Activated CD4-positive, alpha-beta memory T cell treated with anti-CD3 and anti-CD28 coated beads for 36 hours (primary cell): Measurements from ENCODE around the gene ITIH2. TPM values are rescaled to one million over a fixed set of nuclear protein-coding genes. Genes with fewer than 3 reads are reported as not detected.
"Not testable (repeated sequence)": the region's sequence is repeated elsewhere in the genome, so short reads cannot be mapped to it uniquely, and the experiment has no call there.

ENCODE experiments used
- CTCF ChIA-PET: fragments of 350-600 bp; sonication (Branson Sonifier 250); formaldehyde crosslinking; loops from one replicate; lab custom pipeline; 2021; ENCODE audit warnings: antibody characterized with exemption, inconsistent platforms; lab: Charles Lee
- POLR2A ChIA-PET: fragments of 350-600 bp; sonication (Branson Sonifier 250); formaldehyde crosslinking; loops from one replicate; lab custom pipeline; 2021; ENCODE audit warnings: antibody characterized with exemption; lab: Charles Lee
- DNase-seq: peaks from one replicate; pipeline ENCODE4 v3.0.0-alpha.2; 2020
- H3K27ac Mint-ChIP-seq: one replicate; pipeline ENCODE4 v1.8.0; 2021; ENCODE audit warnings: mixed read lengths
- H3K27me3 Mint-ChIP-seq: one replicate; pipeline ENCODE4 v1.8.0; 2021; ENCODE audit warnings: mixed read lengths
- H3K36me3 Mint-ChIP-seq: one replicate; pipeline ENCODE4 v1.8.0; 2021; ENCODE audit warnings: mixed read lengths
- H3K4me1 Mint-ChIP-seq: one replicate; pipeline ENCODE4 v1.8.0; 2021; ENCODE audit warnings: low read depth, mixed read lengths
- H3K4me3 Mint-ChIP-seq: one replicate; pipeline ENCODE4 v1.8.0; 2021; ENCODE audit warnings: mild to moderate bottlenecking, mixed read lengths
- H3K9me3 Mint-ChIP-seq: one replicate; pipeline ENCODE4 v1.8.0; 2021; ENCODE audit warnings: mixed read lengths
- intact Hi-C: fragments of 100-400 bp; cut with micrococcal nuclease; formaldehyde crosslinking; loops from one replicate; pipeline ENCODE4 v1.15.1; 2023
- total RNA-seq, 2 experiments: library from RNA; stranded (reverse); gene quantifications; one replicate each; pipeline ENCODE4 v1.2.3, GENCODE V29; 2021

Gene ITIH2
- total RNA-seq, 2 experiments from 2014 or later: not detected

- H3K36me3 Mint-ChIP-seq: no peaks in the 10 kb centered on the region
- H3K27ac Mint-ChIP-seq: no peak overlapping the region
- intact Hi-C loops: no loop called here
- no peaks in the 10 kb centered on the region for H3K9me3 Mint-ChIP-seq
- CTCF ChIA-PET: no interaction called here
- peaks cover 3% of the 10 kb centered on the region for H3K4me1 Mint-ChIP-seq
- H3K27me3 Mint-ChIP-seq: peaks cover 38% of the 10 kb centered on the region
- POLR2A ChIA-PET: no interaction called here
- DNase-seq: no peak
- H3K4me3 Mint-ChIP-seq: no peak overlapping the region
Measured at GRCh38 chr10:7672341-7673134, 30.6 kb upstream of the ITIH2 start.

DNA sequence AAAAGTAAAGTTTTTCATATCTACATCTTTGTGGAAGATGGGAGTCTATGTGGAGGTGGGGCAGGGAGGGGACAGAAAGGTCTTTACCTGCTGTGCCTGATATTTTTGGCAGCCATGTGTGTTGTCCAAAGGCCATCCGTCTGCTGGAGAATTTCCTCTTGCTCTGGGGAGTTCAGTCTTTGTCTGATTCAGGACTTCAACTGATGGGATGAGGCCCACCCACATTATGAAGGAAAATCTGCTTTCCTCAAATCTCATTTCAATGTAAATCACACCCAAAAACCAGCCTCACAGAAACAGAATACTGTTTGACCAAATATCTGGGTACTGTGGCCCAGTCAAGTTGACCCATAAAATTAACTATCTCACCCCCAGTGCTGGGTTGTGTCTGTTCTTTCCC, 23.9 kb upstream of the ITIH2 start:
- Mint-ChIP-seq H3K27ac (no peak overlapping the region), H3K27me3 (peaks cover 23% of the 10 kb centered on the region), H3K36me3 (no peaks in the 10 kb centered on the region), H3K4me3 (no peak overlapping the region), H3K4me1 (no peaks in the 10 kb centered on the region), H3K9me3 (no peaks in the 10 kb centered on the region)
- POLR2A ChIA-PET: no interaction called here
- intact Hi-C loops: no loop called here
- no peak for DNase-seq
- CTCF ChIA-PET: no interaction called here

GRCh38 chr10:7680078-7680477, 23.0 kb upstream of the ITIH2 start:
- intact Hi-C loops: loop anchor here (10.0 kb wide), 2 partner anchors 265 to 755 kb away; partner anchors contain the start of gene SFMBT2
- CTCF ChIA-PET: interaction anchor here (1.1 kb wide), 1 partner anchor 12 kb away, joined by 3 read pairs; no protein-coding TSS in a partner anchor

GRCh38 chr10:7686351-7687171, 16.6 kb upstream of the ITIH2 start:
- Mint-ChIP-seq H3K36me3 (peaks cover 3% of the 10 kb centered on the region), H3K4me3 (no peak overlapping the region), H3K4me1 (peaks cover 14% of the 10 kb centered on the region), H3K9me3 (peaks cover 19% of the 10 kb centered on the region), H3K27me3 (peaks cover 15% of the 10 kb centered on the region), H3K27ac (no peak overlapping the region)
- no peak for DNase-seq
- CTCF ChIA-PET: interaction anchor here (0.6 to 7.8 kb wide), 36 partner anchors 9 to 1617 kb away, joined by 3 to 150 read pairs (median 4); partner anchors contain the start of genes ATP5F1C, ITIH2 and KIN
- intact Hi-C loops: loop anchor here (1.0 to 10.0 kb wide), 4 partner anchors 161 to 1616 kb away; partner anchors contain the start of gene SFMBT2
- POLR2A ChIA-PET: interaction anchor here (1.0 kb wide), 1 partner anchor 161 kb away, joined by 3 read pairs; no protein-coding TSS in a partner anchor

More at GRCh38 chr10:7680078-7680477, 23.0 kb upstream of the ITIH2 start:
- H3K9me3 Mint-ChIP-seq, H3K4me1 Mint-ChIP-seq, H3K4me3 Mint-ChIP-seq, H3K27ac Mint-ChIP-seq, POLR2A ChIA-PET, H3K36me3 Mint-ChIP-seq: not testable (repeated sequence)
- DNase-seq: peak; percentile 15
- H3K27me3 Mint-ChIP-seq: peaks cover 21% of the 10 kb centered on the region

GRCh38 chr10:7687228-7687907, 15.7 kb upstream of the ITIH2 start:
- CTCF ChIA-PET: interaction anchor here (0.6 to 7.8 kb wide), 40 partner anchors 8 to 1616 kb away, joined by 3 to 150 read pairs (median 4); partner anchors contain the start of genes ATP5F1C, ITIH2 and KIN
- no peak overlapping the region for H3K4me3 Mint-ChIP-seq
- H3K9me3 Mint-ChIP-seq: peaks cover 27% of the 10 kb centered on the region
- H3K4me1 Mint-ChIP-seq: peaks cover 15% of the 10 kb centered on the region
- H3K27me3 Mint-ChIP-seq: peaks cover 15% of the 10 kb centered on the region
- no peak overlapping the region for H3K27ac Mint-ChIP-seq
- peaks cover 3% of the 10 kb centered on the region for H3K36me3 Mint-ChIP-seq
- intact Hi-C loops: loop anchor here (1.0 to 10.0 kb wide), 4 partner anchors 162 to 1615 kb away; partner anchors contain the start of gene SFMBT2
- POLR2A ChIA-PET: interaction anchor here (1.0 kb wide), 1 partner anchor 162 kb away, joined by 3 read pairs; no protein-coding TSS in a partner anchor
- DNase-seq: peak; percentile 86

- intact Hi-C loops: loop anchor here (5.0 to 10.0 kb wide), 3 partner anchors 275 to 1613 kb away; partner anchors contain the start of gene SFMBT2
- Mint-ChIP-seq H3K4me1 (peaks cover 15% of the 10 kb centered on the region), H3K4me3 (no peak overlapping the region), H3K9me3 (peaks cover 34% of the 10 kb centered on the region), H3K36me3 (peaks cover 3% of the 10 kb centered on the region), H3K27ac (no peak overlapping the region), H3K27me3 (peaks cover 7% of the 10 kb centered on the region)
- ChIA-PET CTCF (interaction anchor here (0.7 to 7.8 kb wide), 2 partner anchors 20 to 165 kb away, joined by 4 to 150 read pairs; no protein-coding TSS in a partner anchor), POLR2A (no interaction called here)
- no peak for DNase-seq
Measured at GRCh38 chr10:7689591-7689990, 13.5 kb upstream of the ITIH2 start.

GRCh38 chr10:7690885-7691597, 12.1 kb upstream of the ITIH2 start:
- H3K9me3 Mint-ChIP-seq: peaks cover 32% of the 10 kb centered on the region
- H3K27ac Mint-ChIP-seq, POLR2A ChIA-PET, H3K36me3 Mint-ChIP-seq, intact Hi-C loops, H3K4me3 Mint-ChIP-seq, H3K27me3 Mint-ChIP-seq: not testable (repeated sequence)
- CTCF ChIA-PET: interaction anchor here (0.6 to 0.7 kb wide), 2 partner anchors 11 to 649 kb away, joined by 3 read pairs; no protein-coding TSS in a partner anchor
- peak; percentile 21 for DNase-seq
- H3K4me1 Mint-ChIP-seq: peaks cover 15% of the 10 kb centered on the region

GRCh38 chr10:7692368-7692767, 10.7 kb upstream of the ITIH2 start:
- H3K27ac Mint-ChIP-seq, H3K4me3 Mint-ChIP-seq, H3K27me3 Mint-ChIP-seq, intact Hi-C loops, POLR2A ChIA-PET, DNase-seq, H3K36me3 Mint-ChIP-seq, CTCF ChIA-PET: not testable (repeated sequence)
- H3K4me1 Mint-ChIP-seq: peaks cover 11% of the 10 kb centered on the region
- H3K9me3 Mint-ChIP-seq: peaks cover 32% of the 10 kb centered on the region

DNA sequence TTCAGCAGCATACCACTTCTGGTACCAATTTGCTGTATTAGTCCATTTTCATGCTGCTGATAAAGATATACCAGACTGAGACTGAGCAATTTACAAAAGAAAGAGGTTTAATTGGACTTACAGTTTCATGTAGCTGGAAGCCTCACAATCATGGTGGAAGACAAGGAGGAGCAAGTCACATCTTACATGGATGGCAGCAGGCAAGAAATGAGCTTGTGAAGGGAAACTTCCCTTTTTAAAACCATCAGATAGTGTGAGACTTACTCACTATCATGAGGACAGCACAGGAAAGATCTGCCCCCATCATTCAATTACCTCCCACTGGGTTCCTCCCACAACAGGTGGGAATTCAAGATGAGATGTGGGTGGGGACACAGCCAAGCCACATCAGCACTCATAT, 9.9 kb upstream of the ITIH2 start:
- DNase-seq, intact Hi-C loops, H3K4me3 Mint-ChIP-seq, CTCF ChIA-PET, H3K36me3 Mint-ChIP-seq, H3K4me1 Mint-ChIP-seq, H3K27me3 Mint-ChIP-seq, H3K27ac Mint-ChIP-seq, POLR2A ChIA-PET: not testable (repeated sequence)
- H3K9me3 Mint-ChIP-seq: peaks cover 32% of the 10 kb centered on the region

GRCh38 chr10:7696545-7696944, 6.6 kb upstream of the ITIH2 start:
- ChIA-PET POLR2A (no interaction called here), CTCF (interaction anchor here (1.6 kb wide), 1 partner anchor 171 kb away, joined by 3 read pairs; no protein-coding TSS in a partner anchor)
- H3K27me3 Mint-ChIP-seq: peaks cover 13% of the 10 kb centered on the region
- no peaks in the 10 kb centered on the region for H3K36me3 Mint-ChIP-seq
- H3K4me3 Mint-ChIP-seq: no peak overlapping the region
- intact Hi-C loops: no loop called here
- no peak for DNase-seq
- peaks cover 1% of the 10 kb centered on the region for H3K4me1 Mint-ChIP-seq
- H3K9me3 Mint-ChIP-seq: peaks cover 17% of the 10 kb centered on the region
- H3K27ac Mint-ChIP-seq: no peak overlapping the region

GRCh38 chr10:7697426-7697825, 5.7 kb upstream of the ITIH2 start:
- peaks cover 8% of the 10 kb centered on the region for H3K9me3 Mint-ChIP-seq
- no peak for DNase-seq
- peaks cover 16% of the 10 kb centered on the region for H3K27me3 Mint-ChIP-seq
- POLR2A ChIA-PET: no interaction called here
- no peaks in the 10 kb centered on the region for H3K36me3 Mint-ChIP-seq
- H3K27ac Mint-ChIP-seq: no peak overlapping the region
- no peaks in the 10 kb centered on the region for H3K4me1 Mint-ChIP-seq
- CTCF ChIA-PET: interaction anchor here (1.6 to 1.9 kb wide), 2 partner anchors 10 to 172 kb away, joined by 3 to 9 read pairs; no protein-coding TSS in a partner anchor
- intact Hi-C loops: no loop called here
- no peak overlapping the region for H3K4me3 Mint-ChIP-seq
